SKM-1 treated with dmso at 0.1 percent for 144 hours (cell line): ENCODE measurements around the gene HMCES.
"Not testable (repeated sequence)": the region's sequence is repeated elsewhere in the genome, so short reads cannot be mapped to it uniquely, and the experiment has no call there.

Experiments
- DNase-seq: peaks from one replicate; lab custom pipeline; 2025; ENCODE audit not compliant: unreplicated experiment; lab: John Stamatoyannopoulos, UW

The HMCES gene

GRCh38 chr3:129318921-129319320 is 40.3 kb downstream of the HMCES start:
- DNase-seq: no peak

GRCh38 chr3:129320261-129320660 is 41.6 kb downstream of the HMCES start:
- DNase-seq: no peak

- DNase-seq: no peak
These were observed 42.3 kb downstream of the HMCES start for GRCh38 chr3:129320825-129321487.

- no peak for DNase-seq
These were observed 43.2 kb downstream of the HMCES start for GRCh38 chr3:129321887-129322286.

GRCh38 chr3:129323651-129324294 is 45.1 kb downstream of the HMCES start:
- peak; percentile 13 for DNase-seq

DNA sequence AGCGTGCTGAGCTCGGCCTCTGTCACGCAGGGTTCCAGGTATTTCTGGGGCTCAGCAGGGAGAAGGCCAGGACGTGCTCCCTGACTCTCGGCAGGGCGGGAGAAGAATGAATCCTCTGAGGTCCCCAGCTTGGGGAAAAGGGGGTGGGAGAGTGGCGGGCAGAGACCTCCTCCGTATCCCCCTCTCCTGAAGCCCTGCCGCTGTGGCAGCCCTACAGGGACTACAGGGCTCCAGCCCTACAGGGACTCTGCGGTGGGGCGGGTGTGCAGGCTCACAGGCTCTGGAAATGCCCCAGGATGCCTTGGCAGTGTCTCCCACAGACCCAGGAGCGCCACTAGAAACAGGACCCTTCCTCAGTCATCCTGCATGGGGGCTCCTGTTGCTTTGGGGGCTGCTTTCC is 46.2 kb downstream of the HMCES start:
- no peak for DNase-seq

DNA sequence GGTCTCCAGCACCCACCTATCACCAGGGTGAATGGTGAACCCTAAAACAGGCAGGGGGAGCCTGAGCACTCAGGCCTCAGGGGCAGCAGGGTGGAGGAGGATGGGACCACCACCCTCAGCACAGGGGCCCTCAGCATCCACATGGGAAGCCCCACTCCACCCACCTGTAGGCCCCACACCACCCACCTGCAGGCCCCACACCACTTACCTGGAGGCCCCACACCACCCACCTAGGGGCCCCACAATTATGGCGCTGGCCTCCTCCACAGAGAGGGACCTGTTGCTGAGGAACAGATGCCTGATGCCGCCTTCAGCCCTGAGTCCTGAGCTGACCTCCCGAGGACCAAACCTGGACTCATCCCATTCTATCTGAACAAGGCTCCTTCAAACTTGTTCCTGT is 46.7 kb downstream of the HMCES start:
- DNase-seq: no peak

DNA sequence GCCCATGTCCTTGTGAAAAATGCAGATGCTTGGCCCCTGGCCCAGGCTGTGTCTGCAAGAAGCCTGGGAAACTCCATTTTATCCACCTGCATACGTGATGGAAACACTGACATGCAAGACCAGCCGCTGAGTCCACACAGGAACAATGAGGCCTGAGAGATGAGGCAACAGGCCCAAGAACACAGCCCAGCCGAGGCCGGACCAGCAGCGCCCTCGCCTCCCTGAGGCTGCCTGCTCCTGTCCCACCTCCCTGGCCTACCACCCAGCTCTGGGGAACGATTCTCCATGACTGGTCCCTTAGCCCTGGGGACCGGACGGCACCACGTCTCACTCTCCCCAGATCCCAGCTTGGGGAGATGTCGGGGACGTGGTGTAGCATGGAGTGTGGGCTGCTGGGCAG is 47.5 kb downstream of the HMCES start:
- no peak for DNase-seq

DNA sequence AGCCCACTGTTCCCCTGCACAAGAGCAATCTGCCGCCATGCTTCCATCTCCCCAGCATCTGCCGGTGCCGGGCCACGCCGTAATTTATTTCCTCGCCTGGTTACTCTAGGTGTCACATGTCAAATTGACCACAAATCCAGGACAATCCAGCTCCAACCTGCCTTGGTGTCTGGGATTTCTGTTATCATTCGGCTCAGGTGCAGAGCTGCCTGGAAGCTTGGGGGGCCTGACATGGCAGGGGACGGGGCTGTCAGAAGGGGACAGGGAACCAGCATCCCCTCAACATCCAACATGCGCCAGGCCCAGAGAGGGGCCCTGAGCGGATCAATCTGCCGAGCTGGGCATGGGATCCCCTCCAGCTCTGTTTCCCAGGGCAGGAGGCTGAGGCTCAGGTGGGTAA is 47.9 kb downstream of the HMCES start:
- no peak for DNase-seq

DNA sequence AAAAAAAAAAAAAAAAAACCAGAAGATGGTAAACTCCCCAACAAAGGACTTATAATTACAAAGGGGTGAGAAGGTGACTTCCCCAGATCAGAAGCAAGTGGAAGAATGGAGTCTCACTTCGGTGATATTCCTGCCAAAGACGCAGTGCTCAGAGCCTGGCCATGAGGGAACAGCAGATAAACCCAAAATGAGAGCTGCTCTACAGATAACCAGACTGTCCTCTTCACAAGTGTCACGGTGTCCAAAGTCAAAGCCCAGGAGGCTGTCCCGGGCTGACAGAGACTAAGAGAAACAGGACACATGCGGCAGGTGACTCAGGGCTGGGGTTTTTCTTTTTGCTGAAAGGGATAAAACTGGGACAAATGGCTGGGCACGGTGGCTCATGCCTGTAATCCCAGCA is 48.8 kb downstream of the HMCES start:
- no peak for DNase-seq

- DNase-seq: no peak
These were observed 51.2 kb downstream of the HMCES start for GRCh38 chr3:129329858-129330257.

DNA sequence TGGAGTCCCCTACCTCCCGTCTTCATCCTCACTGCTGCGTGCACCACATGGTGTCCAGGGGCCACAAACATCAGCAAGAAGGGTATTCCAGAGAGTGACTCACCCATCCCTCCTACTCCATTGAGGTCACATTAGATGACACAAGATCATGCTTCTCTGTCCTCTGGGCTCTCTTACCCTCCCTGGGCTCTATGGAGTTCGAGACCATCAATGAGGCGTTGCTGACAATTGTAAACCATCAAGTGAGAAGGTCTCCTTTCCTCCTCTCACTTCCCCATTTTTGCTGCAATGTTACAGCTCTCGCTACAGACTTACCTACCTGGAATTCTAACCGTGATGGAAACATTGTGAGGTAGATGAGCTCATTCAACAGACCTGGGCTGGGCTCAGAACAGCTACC is 51.7 kb downstream of the HMCES start:
- DNase-seq: no peak

GRCh38 chr3:129333891-129334290 is 55.2 kb downstream of the HMCES start:
- no peak for DNase-seq

- no peak for DNase-seq
These were observed 57.5 kb downstream of the HMCES start for GRCh38 chr3:129336093-129336706.

- not testable (repeated sequence) for DNase-seq
These were observed 59.0 kb downstream of the HMCES start for GRCh38 chr3:129337719-129338118.

GRCh38 chr3:129339186-129339585 is 60.5 kb downstream of the HMCES start:
- DNase-seq: not testable (repeated sequence)

- not testable (repeated sequence) for DNase-seq
These were observed 61.2 kb downstream of the HMCES start for GRCh38 chr3:129339833-129340232.

DNA sequence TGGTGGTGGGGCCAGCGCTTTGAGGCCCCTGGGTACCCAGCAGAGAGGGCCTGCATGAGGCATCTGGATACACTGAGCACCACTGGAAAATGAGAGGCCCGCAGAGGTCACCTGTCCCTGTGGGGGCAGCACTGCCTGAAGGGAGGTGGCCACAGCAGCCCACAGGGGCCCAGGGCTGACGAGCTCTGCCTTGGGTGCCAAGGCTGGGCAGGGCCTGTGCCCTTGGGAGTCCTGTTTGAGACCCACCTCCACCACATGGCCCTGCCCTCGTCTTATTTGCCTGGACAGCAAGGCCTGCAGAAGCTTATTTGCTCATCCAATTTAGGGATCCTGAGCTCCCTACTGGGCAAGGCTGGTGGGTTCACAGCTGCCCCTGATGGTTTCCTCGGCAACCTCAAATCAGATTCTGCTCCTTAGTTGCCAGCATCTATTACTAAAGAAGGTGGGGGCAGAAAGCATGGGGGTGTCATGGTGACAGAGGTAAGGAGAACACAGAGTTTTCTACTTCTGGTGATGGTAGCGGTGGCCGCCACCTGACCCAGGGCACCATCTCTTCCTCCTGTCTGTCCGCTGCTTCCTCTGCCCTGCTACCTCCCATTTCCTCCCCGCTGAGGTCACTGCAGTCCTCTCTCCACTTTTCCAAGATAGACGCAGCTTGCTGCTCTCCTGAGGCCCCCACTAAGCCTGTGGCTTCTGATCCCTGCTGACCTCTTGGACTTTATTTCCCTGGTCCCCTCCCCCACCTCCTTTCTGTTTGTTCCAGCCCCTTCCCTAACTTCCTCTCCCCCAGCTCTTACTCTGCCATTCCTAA is 62.9 kb downstream of the HMCES start:
- DNase-seq: no peak

DNA sequence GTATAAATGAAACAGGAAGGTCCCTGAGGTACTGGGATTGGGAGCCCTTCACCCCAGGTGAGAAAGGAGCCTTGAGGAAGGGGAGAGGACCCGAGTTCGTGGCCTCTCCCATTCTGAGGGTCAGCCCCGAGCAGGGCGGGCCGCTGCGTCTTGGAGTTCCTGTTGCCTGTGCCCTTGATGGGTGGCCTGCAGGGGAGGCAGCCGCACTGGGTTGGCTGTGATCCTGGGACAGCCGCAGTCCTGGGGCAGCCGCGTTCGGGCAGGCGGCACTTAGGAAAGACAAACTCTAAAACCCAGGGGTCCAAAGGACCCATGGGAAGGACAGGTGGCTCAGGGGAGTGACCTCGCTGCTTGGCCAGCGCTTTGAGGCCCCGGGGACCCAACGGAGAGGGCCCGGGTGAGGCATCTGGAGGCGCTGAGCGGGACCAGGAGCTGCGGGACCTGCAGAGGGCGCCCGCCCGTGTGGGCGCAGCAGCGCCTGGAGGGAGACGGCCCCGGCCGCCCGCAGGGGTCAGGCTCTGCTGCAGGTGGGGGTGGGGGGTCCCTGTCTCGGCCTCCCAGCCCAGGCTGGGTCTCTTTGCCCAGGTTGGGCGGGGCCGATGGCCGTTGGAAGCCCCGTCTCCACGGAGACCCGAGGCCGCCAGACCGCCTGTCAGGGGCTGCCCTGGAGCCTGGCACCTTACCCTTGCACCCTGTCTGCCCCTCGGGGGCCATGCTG is 65.1 kb downstream of the HMCES start:
- peak; percentile 57 for DNase-seq

- no peak for DNase-seq
These were observed 66.0 kb downstream of the HMCES start for GRCh38 chr3:129344540-129345220.
